Muscle of back (tissue), 11 donors: Measurements from ENCODE around the gene CDH22. TPM values are rescaled to one million over a fixed set of nuclear protein-coding genes. Genes with fewer than 3 reads are reported as not detected.

Source experiments
- DNase-seq, 3 donors: peaks; one replicate each; pipeline versions ENCODE4 v3.0.0 to v3.0.0-alpha.2; 2013
- polyA plus RNA-seq, 10 donors: library from polyadenylated mRNA; unstranded; fragments of 120-200 nt; gene quantifications; one replicate each; pipeline ENCODE4 v1.2.1, GENCODE V29; 2013; ENCODE audit not compliant: insufficient read length in 10 of 10

The CDH22 gene
- polyA plus RNA-seq, 10 donors: 0.33 to 0.72 (median 0.39) TPM

DNA sequence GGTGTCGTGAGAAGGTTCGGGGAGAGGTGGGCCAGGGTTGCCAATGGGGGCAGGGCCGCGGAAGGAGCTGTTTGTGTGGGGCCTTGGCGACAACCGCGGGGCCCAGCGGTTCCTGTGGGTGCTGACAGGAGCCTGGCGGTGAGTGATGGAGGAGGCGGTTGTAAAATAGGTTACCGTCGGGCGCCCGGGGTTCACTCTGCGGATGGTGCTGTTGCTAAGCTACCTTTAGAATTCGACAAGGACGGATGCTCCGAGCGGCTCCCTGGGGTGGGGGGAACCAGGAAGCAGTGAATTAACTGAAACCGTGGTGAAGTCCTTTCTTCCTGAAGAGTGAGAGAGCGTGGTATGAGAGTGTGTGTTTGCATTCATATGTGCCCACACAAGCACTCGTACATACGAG lies 61.7 kb downstream of the CDH22 start:
- no peak for DNase-seq

DNA sequence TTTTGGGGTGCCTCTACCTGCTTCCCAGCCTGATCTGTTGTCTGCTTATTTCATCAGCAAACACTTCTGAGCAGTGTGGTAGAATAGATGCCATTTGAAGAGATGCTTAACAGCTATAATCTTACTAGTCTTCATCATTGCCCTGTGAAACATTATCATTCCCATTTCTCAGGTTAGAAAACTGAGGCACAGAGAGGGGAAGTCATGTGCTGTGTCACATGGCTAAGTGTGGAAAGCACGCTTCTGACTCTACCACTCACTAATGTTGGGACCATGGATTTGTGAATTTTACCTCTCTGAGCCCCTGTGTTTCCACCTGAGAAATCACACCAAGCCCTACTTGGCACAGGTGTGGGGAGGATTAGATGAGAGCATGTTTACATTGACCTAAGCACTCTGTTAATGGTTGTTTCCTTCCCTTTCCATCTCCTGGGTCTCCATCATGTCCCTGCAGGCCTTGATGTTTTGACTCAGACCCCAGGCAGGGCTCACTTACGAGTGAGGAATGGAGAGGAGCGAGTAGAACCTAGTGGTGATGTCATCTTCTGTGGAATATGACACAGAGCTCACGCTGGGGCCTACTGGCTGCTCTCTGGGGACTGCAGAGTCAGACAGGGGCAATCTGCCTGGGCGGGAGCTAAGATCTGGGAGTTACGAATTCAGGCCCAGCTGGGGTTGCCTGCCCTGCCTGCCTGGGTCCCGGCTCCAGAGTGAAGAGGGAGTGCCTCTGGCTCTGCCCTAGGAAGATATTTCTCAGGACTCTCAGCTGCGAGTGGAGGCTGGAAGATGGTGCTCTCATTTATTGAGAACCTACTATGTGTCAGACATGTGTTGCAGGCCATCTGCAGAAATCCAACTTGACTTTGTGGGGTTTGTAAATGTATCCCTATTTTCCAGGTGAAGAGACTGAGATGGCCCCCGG lies 64.3 kb downstream of the CDH22 start:
- no peak for DNase-seq

DNA sequence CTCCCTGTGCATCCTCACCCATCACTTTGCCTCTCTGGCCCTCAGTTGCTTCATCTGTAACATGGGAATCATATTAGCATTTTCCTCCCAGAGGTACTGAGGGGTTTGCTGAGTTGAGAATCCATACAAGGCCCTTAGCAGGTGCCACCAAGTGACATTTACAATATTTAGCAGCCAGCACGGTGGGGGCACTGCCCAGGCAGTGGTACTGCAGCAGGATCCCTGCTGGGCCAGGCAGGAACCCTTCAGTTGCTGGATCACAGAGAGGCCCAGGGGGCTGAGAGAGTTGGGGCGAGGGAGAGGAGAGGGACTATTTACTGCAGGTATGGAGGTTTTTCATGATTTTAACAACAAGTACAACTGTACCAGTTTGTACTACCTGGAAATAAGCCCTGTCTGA lies 65.9 kb downstream of the CDH22 start:
- no peak for DNase-seq

DNA sequence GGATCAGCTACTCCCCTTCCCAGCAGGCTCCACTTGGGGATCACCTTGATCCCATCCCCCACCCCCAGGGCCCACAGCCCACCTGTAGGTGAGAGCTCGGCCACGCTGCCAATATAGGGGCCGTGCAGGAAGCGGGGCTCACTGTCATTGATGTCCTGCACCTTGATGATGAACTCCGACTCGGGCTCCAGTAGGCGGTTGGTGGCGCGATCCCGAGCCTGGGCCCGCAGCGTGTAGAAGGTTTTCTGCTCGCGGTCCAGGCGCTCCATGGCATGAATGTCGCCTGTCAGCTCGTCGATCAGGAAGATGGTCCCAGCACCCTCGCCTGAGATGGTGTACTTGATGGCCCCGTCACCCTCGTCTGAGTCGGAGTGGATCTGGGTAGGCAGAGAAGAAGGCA lies 67.4 kb downstream of the CDH22 start:
- DNase-seq: no peak

DNA sequence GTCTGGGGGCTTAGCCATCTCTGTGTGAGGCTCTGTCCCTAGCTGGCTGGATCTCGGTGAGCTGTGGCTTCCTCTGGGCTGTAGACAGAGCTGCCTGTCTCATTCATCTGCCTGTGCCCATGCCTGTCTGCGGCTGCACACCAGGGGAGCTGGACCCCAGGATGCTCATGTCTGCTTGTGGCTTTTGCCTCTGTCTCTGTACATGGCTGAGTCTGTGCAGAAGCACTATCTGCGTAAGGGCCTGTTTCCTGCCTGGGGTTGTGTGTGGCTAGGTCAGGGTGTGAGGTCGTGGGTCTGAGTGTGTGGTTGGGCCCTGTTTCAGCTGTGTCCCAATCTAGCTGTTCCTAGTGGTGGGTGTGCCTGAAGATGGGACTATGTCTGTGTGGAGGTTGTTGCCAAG lies 68.2 kb downstream of the CDH22 start:
- DNase-seq: no peak

DNA sequence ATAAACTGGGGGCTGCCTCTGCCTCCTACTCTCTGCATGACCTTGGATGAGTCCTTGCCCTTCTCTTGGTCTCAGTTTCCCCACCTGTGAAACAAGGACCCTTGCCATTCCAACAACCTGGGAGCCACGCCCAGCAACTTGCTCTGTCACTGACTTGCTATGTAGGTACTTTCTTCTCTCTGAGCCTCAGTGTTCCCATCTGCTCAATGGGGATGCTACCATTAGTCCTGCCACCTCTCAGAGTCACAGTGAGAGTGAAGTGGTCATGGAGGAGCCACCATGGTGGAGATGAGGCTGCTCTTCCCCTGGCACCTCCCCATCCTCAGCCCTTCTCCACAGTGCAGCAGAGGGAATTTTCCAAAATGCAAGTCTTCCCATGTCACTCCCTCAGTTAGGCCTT lies 70.6 kb downstream of the CDH22 start:
- DNase-seq: no peak

DNA sequence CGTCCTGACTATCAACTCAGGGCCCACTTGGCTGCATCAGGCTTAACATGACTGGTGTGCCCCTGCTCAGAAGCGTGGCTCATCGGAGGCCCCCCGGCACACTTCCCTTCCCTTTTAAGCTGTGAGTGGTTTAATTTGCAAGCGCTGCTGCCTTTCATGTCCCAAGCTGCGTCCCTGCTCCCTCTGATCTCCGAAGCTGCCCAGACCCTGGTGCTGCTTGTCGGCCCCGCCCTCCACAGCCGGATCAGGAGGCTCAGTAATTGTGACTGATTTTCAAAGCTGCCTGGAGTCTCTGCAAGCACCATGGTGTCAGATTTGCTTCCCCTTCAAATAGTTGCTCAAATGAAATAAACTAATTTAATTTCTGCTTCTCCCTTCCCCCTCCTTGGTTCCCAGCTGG lies 71.1 kb downstream of the CDH22 start:
- DNase-seq: no peak

DNA sequence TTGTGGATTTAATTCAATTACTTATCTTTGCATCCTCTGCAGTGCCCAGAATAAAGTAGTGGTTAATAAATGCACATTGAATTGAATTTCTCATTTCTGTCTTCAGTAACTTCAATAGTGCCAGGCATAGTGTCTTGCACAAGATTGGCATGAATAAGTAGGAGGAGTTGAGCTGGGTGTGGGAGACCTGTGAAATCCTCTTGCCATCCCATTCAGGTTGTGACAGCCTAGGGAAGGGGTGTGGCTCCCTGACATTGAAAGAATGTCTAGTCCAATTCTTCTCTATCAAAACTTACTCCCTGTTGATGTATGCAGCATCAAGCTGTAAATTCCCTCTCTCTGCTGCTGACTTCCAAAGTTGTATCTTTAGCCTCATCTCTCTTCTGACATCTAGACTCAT lies 73.2 kb downstream of the CDH22 start:
- DNase-seq: no peak

DNA sequence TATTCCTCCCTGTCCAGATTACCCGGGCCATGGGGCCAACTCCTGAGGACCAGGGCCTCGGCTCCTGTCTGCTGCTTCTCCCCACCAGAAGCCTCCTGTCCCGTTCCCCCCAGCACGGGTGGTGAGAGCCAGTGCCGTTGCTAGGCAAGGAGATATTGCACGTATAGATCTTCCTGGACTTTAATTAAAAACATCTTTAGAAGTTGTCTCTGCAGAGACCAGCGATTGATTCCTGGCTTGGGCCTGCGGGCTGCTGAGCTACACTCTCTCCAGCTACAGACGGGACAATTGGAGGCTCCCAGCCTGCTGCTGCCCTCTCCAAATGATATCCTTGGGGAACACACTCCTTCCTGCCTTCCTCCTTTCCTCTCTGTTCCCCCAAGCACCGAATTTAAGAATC lies 74.6 kb downstream of the CDH22 start:
- no peak for DNase-seq

DNA sequence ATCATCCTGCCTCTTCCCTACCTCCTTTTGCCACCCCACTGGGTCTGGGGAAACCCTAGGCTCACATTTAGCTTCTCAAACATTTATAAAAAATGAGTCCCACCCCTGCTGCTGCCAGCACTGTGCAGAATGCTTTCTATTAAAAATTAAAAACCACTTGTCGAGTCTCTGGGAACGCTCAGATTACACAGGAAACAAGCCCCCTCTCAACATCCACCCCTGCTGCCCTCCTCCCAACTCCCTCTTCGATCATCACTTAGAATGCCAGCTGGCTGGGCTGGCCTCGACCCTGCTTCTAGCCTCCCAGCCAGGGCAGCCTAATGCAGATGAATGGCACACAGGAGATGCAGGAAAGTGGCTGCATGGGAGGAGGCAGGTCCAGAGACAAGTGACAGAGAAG lies 75.8 kb downstream of the CDH22 start:
- no peak for DNase-seq

DNA sequence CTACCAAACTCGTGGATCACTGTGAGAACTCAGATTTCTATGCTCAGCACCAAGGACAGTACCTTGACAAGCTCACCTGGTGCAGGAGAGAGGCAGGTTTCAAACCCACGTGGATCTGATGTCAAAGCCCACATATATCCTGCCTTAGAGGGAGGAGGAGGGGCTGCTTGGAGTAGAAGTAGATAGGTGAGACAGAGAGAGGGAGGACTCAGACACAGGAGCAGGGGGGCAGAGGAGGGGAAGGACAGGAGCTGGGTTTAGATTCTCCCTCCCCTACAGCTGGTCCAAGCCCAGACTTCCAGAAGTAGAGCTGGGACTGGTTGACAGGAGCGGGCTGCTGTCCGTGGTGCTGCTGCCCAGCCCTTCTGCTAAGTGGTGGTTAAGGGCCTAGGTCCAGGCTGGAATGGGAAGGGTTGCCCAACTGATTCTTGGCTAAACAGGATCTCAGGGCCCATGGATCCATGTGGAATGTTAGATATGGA lies 77.5 kb downstream of the CDH22 start:
- DNase-seq: peak in 2 of 3 donors; percentile 48 to 63

DNA sequence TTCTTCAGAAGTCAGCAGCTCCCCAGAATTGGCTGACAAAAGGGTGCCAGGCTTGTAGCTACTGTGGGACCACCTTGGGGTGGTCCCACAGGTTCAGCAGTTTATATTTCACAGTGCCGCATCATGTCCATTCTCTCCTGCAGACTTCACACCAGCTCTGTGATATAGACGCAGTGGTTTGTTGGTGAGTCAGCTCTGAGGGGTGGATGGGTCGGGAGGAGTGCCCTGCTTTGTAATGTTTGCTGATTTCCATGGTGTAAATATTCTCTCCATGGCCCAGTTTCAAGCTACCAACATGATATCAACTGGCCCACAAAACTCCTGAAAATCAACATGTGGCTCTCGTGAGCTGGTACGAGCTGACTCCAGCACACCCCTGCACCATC lies 78.2 kb downstream of the CDH22 start:
- no peak for DNase-seq

DNA sequence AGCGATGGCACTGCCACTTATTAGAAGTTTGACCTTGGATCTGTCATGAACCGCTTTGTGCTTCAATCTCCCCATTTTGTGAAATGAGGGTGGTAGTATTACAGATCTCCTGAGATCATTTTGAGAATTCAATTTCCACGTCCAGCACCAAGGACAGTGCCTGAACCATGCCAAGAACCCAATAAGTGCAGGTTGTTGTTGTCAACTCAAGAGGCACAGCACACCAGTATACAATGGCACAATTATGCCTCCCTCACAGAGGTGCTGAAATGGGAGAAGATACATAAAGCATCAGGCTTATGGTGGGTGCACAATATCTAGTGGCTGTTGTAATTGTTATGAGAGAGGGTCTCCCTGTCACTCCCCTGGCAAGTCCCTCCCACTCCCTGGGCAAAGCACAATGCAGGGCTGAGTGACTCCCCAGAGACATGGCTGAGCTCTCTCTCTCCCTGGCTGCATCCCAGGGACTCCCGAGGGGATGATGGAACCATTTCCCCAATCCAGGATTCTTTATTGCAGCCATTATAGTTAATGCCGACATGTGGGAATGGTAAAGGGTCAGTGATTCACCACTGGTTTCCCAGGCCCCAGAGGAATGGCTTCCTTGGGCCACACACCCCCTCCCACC lies 78.7 kb downstream of the CDH22 start:
- DNase-seq: no peak

DNA sequence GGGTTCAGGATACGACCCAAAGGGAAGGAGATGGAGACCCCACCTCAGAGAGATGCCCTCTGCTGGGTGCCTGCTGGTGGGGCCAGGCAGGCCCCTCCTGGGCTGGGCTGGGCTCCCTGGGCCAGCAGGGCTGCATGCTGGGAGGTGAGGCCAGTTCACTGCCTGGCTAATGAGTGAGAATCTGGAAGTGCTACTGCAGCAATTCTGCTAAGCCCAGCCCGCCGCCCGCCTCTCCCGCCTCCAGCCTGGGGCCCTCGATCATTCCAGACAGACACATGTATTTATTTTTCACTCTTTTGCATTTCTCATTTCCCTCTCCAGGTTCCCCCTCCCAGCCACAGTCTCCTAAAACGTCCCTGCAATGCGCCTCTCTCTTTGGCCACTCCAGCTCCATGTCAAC lies 79.6 kb downstream of the CDH22 start:
- DNase-seq: no peak

DNA sequence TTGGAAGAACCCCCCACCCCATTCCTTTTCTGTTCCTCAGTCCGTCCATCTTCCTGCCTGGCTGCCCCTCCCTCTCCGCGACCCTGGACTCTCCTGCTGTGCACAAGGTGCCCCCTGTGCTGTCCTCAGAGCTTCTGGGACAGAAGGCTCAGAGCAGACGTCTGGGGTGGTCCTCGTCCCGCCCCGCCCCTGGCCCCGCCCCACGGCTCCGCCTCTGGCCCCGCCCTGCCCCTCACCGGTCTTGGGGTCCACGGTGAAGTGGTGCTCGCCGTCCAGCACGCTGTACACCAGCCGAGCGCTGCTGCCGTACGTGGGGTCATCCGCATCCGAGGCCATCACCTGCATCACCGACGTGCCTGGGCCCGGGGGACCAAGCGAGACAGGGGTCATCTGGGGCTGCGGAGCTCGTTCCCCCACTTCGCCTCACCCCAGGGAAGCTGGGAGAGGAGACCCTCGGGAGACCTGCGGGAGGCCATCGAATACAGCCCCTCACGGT lies 81.0 kb downstream of the CDH22 start:
- no peak for DNase-seq

DNA sequence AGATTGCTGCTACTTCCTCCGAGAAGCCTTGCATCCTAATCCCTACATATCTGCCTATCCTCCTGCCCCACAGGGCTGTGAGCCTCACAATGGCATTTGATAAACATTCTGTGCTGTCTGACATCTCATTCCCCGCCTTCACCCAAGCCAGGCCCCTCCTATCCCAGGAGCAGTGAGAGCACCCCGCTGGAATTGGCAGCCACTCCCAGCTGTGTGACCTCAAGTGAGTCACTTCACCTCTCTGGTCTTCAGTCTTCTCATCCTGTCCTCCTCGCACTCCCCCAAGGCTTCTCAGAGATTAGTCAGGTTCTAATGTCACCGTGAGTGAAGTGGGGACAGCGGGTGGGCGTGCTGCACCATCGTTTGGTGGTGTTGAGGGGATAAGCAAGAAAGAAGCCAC lies 81.7 kb downstream of the CDH22 start:
- DNase-seq: no peak

DNA sequence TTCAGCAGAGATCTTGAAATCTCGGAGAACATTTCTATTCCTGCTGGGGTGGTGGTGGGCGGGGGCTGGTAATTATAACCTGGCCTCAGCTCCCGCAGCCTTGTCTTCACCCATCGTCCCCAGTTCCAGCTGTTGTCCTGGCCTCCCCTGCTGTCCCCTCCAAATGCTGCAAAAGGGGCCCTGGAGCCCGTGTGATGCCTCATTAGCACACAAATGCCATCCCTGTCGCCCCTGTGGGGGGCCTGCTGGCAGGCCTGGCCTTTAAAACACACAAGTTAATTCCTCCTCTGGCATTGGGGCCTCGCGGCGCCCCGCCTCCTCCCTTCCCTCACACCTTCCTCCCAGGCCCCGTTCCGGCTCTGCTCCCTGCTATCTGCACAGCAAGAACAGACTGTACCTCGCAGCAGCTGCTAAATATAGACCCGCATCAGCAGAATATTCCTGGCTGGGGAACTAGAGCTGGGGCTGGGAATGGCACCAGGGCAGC lies 85.7 kb downstream of the CDH22 start:
- no peak for DNase-seq

DNA sequence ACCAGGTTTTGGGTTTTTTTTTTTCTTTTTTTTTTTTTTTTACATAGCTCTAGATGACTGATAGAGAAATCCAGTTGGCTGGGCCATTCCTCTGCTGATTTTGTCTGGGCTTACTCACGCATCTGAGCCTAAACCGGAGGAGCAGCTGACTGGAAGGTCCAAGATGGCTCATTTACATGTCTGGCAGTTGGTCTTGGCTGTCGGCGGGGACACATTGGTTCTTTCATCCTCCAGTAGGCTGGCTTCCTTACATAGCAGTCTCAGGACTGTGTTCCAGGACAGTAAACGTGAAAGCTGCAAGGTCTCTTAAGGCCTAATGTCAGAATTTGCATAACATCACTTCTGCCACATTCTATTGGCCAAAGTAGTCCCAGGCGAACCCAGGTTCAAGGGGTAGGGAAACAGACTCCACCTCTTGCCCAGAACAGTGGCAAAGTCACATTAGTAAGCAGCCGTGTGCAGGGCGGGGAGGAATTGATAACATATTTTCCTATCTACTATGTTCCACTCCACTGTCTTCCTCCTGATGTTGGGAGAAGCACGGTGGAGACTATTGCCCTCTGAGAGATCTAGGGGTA lies 87.0 kb downstream of the CDH22 start:
- no peak for DNase-seq

DNA sequence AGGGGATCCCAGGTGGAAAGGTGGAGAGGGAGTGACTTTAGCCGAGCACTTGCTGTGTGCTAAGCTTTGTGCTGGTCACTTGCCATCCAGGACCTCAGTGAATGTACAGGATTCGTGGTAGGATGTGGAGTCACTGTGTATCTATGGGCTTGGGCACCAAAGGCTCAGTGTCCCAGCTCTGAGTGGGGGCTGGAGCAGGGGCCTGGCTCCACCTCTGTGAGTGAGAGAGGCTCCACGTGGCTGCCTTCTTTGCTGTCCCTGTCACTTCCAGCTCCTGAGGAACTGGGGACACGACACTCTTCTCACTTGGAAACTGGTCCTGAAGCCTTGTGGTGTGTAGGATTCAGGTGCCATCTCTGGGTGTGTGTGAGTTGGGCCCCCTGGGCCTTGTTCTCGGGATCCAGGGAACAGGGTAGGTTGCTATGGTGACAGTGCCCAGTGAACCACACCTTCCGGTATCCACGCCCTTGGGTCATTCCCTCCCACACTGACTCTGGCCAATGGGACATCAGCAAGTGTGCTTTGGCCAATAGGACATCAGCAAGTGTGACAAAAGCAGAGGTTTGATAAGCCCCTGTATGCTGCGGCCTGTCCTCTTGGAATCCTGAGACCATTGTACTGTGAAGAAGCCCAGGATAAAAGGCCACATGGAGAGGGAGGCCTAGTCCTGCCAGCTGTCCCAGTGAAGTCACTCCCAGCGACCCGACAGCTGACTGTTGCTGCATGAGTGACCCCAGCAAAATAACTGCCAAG lies 87.7 kb downstream of the CDH22 start:
- DNase-seq: no peak

DNA sequence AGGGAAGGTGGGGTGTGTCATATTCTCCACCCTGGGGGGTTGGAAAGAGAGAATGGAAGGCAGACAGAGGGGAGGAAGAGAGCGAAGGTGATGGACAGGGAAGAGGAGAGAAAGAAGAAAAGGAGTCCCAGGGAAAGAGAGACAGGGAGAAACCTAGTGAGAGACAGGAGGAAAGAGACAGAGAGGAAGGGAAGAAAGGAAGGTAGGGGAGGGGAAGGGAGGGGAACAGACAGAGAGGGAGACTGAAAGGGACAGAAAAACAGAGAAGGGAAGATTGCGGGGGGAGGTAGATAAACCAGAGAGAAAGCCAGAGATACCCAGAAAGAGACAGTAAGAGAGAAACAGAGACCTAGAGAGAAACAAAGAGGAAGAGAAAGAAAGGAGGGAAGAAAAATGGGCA lies 88.4 kb downstream of the CDH22 start:
- no peak for DNase-seq

DNA sequence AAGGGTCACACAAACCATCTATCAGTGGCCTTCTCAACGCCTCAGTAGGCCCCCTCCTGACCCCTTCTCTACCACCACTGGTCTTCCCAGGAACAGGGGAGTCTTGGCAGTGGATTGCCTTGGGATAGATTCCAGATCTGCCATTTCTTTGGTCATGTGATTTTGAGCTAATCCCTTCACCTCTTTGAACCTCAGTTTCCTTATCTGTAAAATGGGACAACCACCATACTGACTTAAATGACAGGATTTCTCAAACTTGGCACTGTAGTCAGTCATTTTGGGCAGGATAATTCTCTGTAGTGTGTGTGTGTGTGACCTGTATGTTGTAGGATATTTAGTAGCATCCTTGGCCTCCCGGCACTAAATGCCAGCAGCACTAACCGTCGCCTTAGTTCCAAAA lies 89.1 kb downstream of the CDH22 start:
- no peak for DNase-seq

DNA sequence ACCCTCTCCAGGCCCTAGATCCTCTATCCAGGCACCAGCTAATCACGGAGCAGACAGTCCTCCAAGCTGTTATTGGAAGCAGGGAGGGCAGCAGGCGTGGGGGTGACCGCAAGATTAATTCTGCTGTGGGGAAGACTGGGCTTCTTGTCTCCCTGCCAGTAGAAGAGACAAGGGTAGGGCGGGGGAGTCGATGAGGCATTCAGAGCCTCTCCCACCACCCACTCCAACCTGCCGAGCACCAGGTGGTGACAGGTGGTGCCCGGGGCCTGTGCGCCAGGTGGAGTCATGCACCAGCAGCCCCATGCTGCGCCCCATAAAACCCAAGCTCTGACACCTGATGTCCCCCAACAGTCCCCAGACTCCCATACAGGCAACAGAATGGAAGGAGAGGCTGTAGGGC lies 89.6 kb downstream of the CDH22 start:
- DNase-seq: no peak
